OCI-LY3 (cell line): ENCODE results near the gene FBXL13.
"Not testable (repeated sequence)": the region's sequence is repeated elsewhere in the genome, so short reads cannot be mapped to it uniquely, and the experiment has no call there.

Source experiments
- H2AFZ ChIP-seq: fragments of 200-600, 300-600 bp; shearing (Covaris generic); 2 replicates; pipeline ENCODE4 v1.6.0; 2014; ENCODE audit warnings: antibody characterized with exemption, low read depth, low read length
- H3K27ac ChIP-seq: fragments of 200-600, 300-600 bp; sonication (generic); 2 replicates; pipeline ENCODE4 v1.5.1; 2014; ENCODE audit warnings: mild to moderate bottlenecking, low read length, moderate library complexity, mixed read lengths
- H3K27me3 ChIP-seq: fragments of 200-600, 300-600 bp; sonication (generic); 2 replicates; pipeline ENCODE4 v1.6.1; 2014; ENCODE audit warnings: low read depth, low read length, mixed read lengths
- H3K36me3 ChIP-seq: fragments of 200-600, 300-600 bp; sonication (generic); replicated peaks from 2 replicates; pipeline ENCODE3; 2014; ENCODE audit warnings: low read depth, low read length, mixed read lengths
- H3K4me1 ChIP-seq: fragments of 300-600, 200-600 bp; sonication (generic); 2 replicates; pipeline ENCODE4 v1.6.1; 2014; ENCODE audit warnings: low read length, mixed read lengths
- H3K4me2 ChIP-seq: fragments of 200-600, 300-600 bp; sonication (generic); 2 replicates; pipeline ENCODE4 v1.6.1; 2014; ENCODE audit warnings: low read length, mixed read lengths
- H3K4me3 ChIP-seq: fragments of 300-600, 200-600 bp; sonication (generic); 2 replicates; pipeline ENCODE4 v1.5.1; 2014; ENCODE audit warnings: antibody characterized with exemption, mild to moderate bottlenecking, low read length, moderate library complexity
- H3K79me2 ChIP-seq: fragments of 300-600, 200-600 bp; shearing (Covaris generic); 2 replicates; pipeline ENCODE4 v1.6.1; 2014; ENCODE audit warnings: mild to moderate bottlenecking, low read length, mixed read lengths
- H3K9ac ChIP-seq: fragments of 300-600, 200-600 bp; shearing (Covaris generic); 2 replicates; pipeline ENCODE4 v1.6.0; 2014; ENCODE audit warnings: mild to moderate bottlenecking, low read length, moderate library complexity
- H3K9me3 ChIP-seq: fragments of 200-600, 300-600 bp; shearing (Covaris generic); 2 replicates; pipeline ENCODE4 v1.6.1; 2014; ENCODE audit warnings: low read length, mixed read lengths; ENCODE audit not compliant: insufficient read depth
- H4K20me1 ChIP-seq: fragments of 200-600, 300-600 bp; sonication (generic); 2 replicates; pipeline ENCODE4 v1.6.1; 2016; ENCODE audit warnings: low read length, mixed read lengths; ENCODE audit not compliant: insufficient read depth
- EZH2phosphoT487 ChIP-seq: fragments of 200-600 bp; shearing (Covaris generic); IDR thresholded peaks from 2 replicates; pipeline ENCODE4 v1.6.1; 2018; ENCODE audit warnings: antibody characterized with exemption, mixed run types, low read depth
- TF ChIP-seq, protein P1 (sequence below): fragments of 200-600, 300-600 bp; sonication (generic); IDR thresholded peaks from 2 replicates; pipeline ENCODE4 v1.5.1; 2014; ENCODE audit warnings: antibody characterized with exemption, low read length, low read depth

The FBXL13 gene

GRCh38 chr7:102811942-102812678 is 262.5 kb downstream of the FBXL13 start:
- Histone ChIP-seq H4K20me1 (no peaks in the 10 kb centered on the region), H3K79me2 (no peaks in the 10 kb centered on the region), H3K9me3 (no peaks in the 10 kb centered on the region), H3K27ac (no peak overlapping the region), H3K4me3 (no peak overlapping the region), H3K36me3 (no peaks in the 10 kb centered on the region), H2AFZ (no peak overlapping the region), H3K9ac (no peak overlapping the region), H3K4me1 (no peaks in the 10 kb centered on the region), H3K4me2 (no peak overlapping the region), H3K27me3 (no peaks in the 10 kb centered on the region)
- TF ChIP-seq EZH2phosphoT487 = no peak
- TF ChIP-seq, protein P1, sequence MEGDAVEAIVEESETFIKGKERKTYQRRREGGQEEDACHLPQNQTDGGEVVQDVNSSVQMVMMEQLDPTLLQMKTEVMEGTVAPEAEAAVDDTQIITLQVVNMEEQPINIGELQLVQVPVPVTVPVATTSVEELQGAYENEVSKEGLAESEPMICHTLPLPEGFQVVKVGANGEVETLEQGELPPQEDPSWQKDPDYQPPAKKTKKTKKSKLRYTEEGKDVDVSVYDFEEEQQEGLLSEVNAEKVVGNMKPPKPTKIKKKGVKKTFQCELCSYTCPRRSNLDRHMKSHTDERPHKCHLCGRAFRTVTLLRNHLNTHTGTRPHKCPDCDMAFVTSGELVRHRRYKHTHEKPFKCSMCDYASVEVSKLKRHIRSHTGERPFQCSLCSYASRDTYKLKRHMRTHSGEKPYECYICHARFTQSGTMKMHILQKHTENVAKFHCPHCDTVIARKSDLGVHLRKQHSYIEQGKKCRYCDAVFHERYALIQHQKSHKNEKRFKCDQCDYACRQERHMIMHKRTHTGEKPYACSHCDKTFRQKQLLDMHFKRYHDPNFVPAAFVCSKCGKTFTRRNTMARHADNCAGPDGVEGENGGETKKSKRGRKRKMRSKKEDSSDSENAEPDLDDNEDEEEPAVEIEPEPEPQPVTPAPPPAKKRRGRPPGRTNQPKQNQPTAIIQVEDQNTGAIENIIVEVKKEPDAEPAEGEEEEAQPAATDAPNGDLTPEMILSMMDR = no peak

DNA sequence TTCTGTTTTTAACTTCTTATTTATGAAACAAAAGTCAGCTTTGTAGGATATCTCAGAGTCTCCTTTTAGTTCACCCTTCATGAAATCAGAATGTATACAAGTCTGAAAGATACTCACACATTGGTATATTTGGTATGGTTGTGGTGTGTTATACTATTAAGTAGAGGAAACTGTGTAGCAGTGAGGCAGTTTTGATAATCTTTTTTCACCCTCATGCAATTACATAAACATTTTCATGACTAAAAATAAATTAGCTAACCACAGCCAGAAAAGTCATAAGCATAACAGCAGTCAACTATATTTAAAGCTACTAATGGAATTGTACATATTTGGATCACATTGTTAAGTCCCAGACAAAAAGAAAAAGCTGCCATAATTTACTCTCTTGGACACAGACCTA is 263.7 kb downstream of the FBXL13 start:
- no peaks in the 10 kb centered on the region for H3K9me3 ChIP-seq
- no peak overlapping the region for H2AFZ ChIP-seq
- H3K9ac ChIP-seq = no peak overlapping the region
- no peak overlapping the region for H3K4me3 ChIP-seq
- no peaks in the 10 kb centered on the region for H3K27me3 ChIP-seq
- TF ChIP-seq, protein P1 = no peak
- TF ChIP-seq EZH2phosphoT487 = no peak
- H4K20me1 ChIP-seq = no peaks in the 10 kb centered on the region
- H3K36me3 ChIP-seq = no peaks in the 10 kb centered on the region
- no peak overlapping the region for H3K27ac ChIP-seq
- H3K4me2 ChIP-seq = no peak overlapping the region
- H3K4me1 ChIP-seq = no peaks in the 10 kb centered on the region
- H3K79me2 ChIP-seq = no peaks in the 10 kb centered on the region

DNA sequence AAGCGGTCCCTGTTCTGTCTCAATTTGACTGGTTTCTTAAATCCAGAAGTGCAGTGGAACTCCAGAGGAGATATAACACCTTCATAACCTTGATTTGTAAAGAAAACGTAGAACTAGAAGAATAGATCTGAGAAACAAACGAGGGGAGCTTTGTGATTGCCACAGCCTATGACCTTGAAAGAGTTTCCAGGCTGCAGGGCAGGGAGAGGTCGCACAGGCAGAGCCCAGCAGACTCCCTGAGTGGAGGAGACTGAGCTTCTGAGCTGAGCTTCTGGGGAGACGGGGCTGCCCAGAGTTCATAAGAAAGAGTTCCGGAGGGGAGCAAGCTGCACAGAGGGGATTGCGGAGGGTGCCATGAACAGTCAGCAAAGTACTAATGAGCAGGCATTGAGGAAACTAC is 268.0 kb downstream of the FBXL13 start:
- Histone ChIP-seq H3K9me3 (no peaks in the 10 kb centered on the region), H2AFZ (no peak overlapping the region)
- TF ChIP-seq EZH2phosphoT487 = no peak
- TF ChIP-seq, protein P1 = no peak

GRCh38 chr7:102795987-102796595 is 278.5 kb downstream of the FBXL13 start:
- not testable (repeated sequence) for H3K4me1 ChIP-seq, H4K20me1 ChIP-seq, H3K27ac ChIP-seq, H3K4me2 ChIP-seq, H3K4me3 ChIP-seq, H3K9me3 ChIP-seq, H3K9ac ChIP-seq, H3K27me3 ChIP-seq, H3K79me2 ChIP-seq, H2AFZ ChIP-seq, H3K36me3 ChIP-seq

More for the DNA sequence above, 268.0 kb downstream of the FBXL13 start:
- no peaks in the 10 kb centered on the region for H3K4me1 ChIP-seq
- no peak overlapping the region for H3K4me2 ChIP-seq
- H3K27me3 ChIP-seq = no peaks in the 10 kb centered on the region
- H3K27ac ChIP-seq = no peak overlapping the region
- H4K20me1 ChIP-seq = no peaks in the 10 kb centered on the region
- H3K79me2 ChIP-seq = no peaks in the 10 kb centered on the region
- H3K36me3 ChIP-seq = no peaks in the 10 kb centered on the region
- H3K9ac ChIP-seq = no peak overlapping the region
- H3K4me3 ChIP-seq = no peak overlapping the region

DNA sequence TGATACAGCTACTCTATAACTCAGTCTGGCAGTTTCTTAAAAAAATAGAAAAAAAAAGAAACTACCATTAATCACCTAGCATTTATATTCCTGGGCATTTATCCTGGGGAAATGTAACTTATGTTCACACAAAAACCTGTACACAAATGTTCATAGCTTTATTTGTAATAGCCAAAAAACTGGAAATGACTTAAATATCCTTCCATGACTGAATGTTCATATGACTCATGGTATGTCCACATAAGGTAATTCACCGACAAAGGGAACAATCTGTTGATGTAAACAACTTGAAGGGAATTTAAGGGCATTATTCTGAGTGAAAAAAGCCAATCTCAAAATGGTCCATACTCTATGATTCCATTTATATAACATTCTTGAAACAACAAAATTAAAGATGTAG is 280.0 kb downstream of the FBXL13 start:
- not testable (repeated sequence) for H3K36me3 ChIP-seq, H4K20me1 ChIP-seq, H3K9me3 ChIP-seq, H3K27ac ChIP-seq, H2AFZ ChIP-seq, H3K4me2 ChIP-seq, H3K4me3 ChIP-seq, H3K27me3 ChIP-seq, H3K4me1 ChIP-seq, H3K79me2 ChIP-seq, H3K9ac ChIP-seq

GRCh38 chr7:102791831-102792230 is 282.8 kb downstream of the FBXL13 start:
- H3K4me1 ChIP-seq, H3K79me2 ChIP-seq, H3K27me3 ChIP-seq, H3K36me3 ChIP-seq, H2AFZ ChIP-seq, H3K4me3 ChIP-seq, H3K9ac ChIP-seq, H3K27ac ChIP-seq, H4K20me1 ChIP-seq, H3K4me2 ChIP-seq, H3K9me3 ChIP-seq: not testable (repeated sequence)

DNA sequence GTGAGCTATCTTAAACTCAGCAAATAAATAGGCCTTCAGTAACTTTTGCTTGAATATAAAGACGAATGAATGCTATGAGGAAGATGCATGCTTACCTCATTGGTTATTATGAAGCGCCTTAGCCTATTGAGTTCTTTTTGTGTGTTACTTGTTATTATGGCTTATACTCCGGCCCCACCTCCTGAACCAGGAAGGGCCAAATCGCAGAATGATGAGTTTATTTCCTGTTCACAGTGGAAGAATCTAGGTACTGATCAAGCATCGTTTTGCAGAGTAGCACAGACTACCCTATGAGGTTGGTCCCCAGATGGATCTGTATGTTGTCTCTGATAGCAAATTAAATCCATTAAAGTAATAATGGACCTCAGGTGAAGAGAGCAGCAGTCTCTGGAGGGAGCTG is 283.2 kb downstream of the FBXL13 start:
- not testable (repeated sequence) for H3K4me2 ChIP-seq, H3K9me3 ChIP-seq, H3K27me3 ChIP-seq, H3K79me2 ChIP-seq, H2AFZ ChIP-seq, H3K27ac ChIP-seq, H3K36me3 ChIP-seq, H3K4me1 ChIP-seq, H3K4me3 ChIP-seq, H3K9ac ChIP-seq, H4K20me1 ChIP-seq
